Cardiac muscle cell (in vitro differentiated cells and primary cell): ENCODE data around the gene GPATCH2. TPM values are rescaled to one million over a fixed set of nuclear protein-coding genes. Genes with fewer than 3 reads are reported as not detected.

Source experiments
- DNase-seq, 2 donors: peaks; one replicate each; pipeline versions ENCODE4 v3.0.0 to v3.0.0-alpha.2; 2010 to 2017; ENCODE audit warnings: low read depth in 1 of 2, low spot score in 1 of 2
- H3K27ac ChIP-seq: fragments of 200-600 bp; sonication (generic); 2 replicates; pipeline ENCODE4 v1.5.1; 2016
- H3K27me3 ChIP-seq: fragments of 200-600 bp; sonication (generic); 2 replicates; pipeline ENCODE4 v1.6.0; 2016; ENCODE audit warnings: control low read depth
- H3K36me3 ChIP-seq: fragments of 200-600 bp; sonication (generic); 2 replicates; pipeline ENCODE4 v1.5.1; 2016; ENCODE audit warnings: control low read depth
- H3K4me1 ChIP-seq: fragments of 200-600 bp; sonication (generic); 2 replicates; pipeline ENCODE4 v1.8.1; 2017; ENCODE audit warnings: low read depth, mild to moderate bottlenecking, mixed run types
- H3K4me3 ChIP-seq: fragments of 200-600 bp; sonication (generic); 2 replicates; pipeline ENCODE4 v1.5.1; 2016; ENCODE audit warnings: mild to moderate bottlenecking
- H3K9me3 ChIP-seq: fragments of 200-600 bp; sonication (generic); 2 replicates; pipeline ENCODE4 v1.5.1; 2017; ENCODE audit warnings: low read depth, mild to moderate bottlenecking, control low read depth
- CTCF ChIP-seq: IDR thresholded peaks from 2 replicates; pipeline ENCODE4 v1.5.1; 2012; ENCODE audit warnings: low read depth, mild to moderate bottlenecking, low read length
- polyA plus RNA-seq: library from polyadenylated mRNA; unstranded; fragments of >200 nt; fragmentation: Nextera tagmentation; extraction: Ambion mirVana; gene quantifications from 2 replicates; pipeline ENCODE4 v1.2.1, GENCODE V29; 2016
- total RNA-seq: library from RNA; depleted of rRNA; stranded (reverse); fragments of >200 nt; gene quantifications from 2 replicates; pipeline ENCODE4 v1.2.3, GENCODE V29; 2016

Gene GPATCH2
- total and polyA plus RNA-seq, 2 experiments from 2014 or later: 9.8 to 16.7 TPM

GRCh38 chr1:217622042-217622441 lies 8.8 kb downstream of the GPATCH2 start:
- Histone ChIP-seq H3K27ac (no peak overlapping the region), H3K4me3 (no peak overlapping the region), H3K9me3 (no peaks in the 10 kb centered on the region), H3K27me3 (no peaks in the 10 kb centered on the region), H3K36me3 (peaks cover 10% of the 10 kb centered on the region), H3K4me1 (no peaks in the 10 kb centered on the region)
- no peak for TF ChIP-seq CTCF
- no peak for DNase-seq

GRCh38 chr1:217620814-217621213 lies 10.1 kb downstream of the GPATCH2 start:
- DNase-seq: no peak
- H3K36me3 ChIP-seq: peaks cover 10% of the 10 kb centered on the region
- no peaks in the 10 kb centered on the region for H3K27me3 ChIP-seq
- H3K27ac ChIP-seq: no peak overlapping the region
- no peak overlapping the region for H3K4me3 ChIP-seq
- H3K4me1 ChIP-seq: no peaks in the 10 kb centered on the region
- TF ChIP-seq CTCF: no peak
- no peaks in the 10 kb centered on the region for H3K9me3 ChIP-seq

- H3K9me3 ChIP-seq: no peaks in the 10 kb centered on the region
- peaks cover 10% of the 10 kb centered on the region for H3K36me3 ChIP-seq
- H3K4me1 ChIP-seq: peaks cover 10% of the 10 kb centered on the region
- H3K27ac ChIP-seq: no peak overlapping the region
- no peaks in the 10 kb centered on the region for H3K27me3 ChIP-seq
- no peak overlapping the region for H3K4me3 ChIP-seq
- no peak for TF ChIP-seq CTCF
- no peak for DNase-seq
Measured at GRCh38 chr1:217617126-217617525, 13.8 kb downstream of the GPATCH2 start.

GRCh38 chr1:217614200-217614712 lies 16.6 kb downstream of the GPATCH2 start:
- peaks cover 10% of the 10 kb centered on the region for H3K4me1 ChIP-seq
- H3K27ac ChIP-seq: no peak overlapping the region
- H3K36me3 ChIP-seq: peaks cover 9% of the 10 kb centered on the region
- no peak for TF ChIP-seq CTCF
- H3K9me3 ChIP-seq: no peaks in the 10 kb centered on the region
- no peaks in the 10 kb centered on the region for H3K27me3 ChIP-seq
- no peak overlapping the region for H3K4me3 ChIP-seq
- peak in 1 of 2 donors; percentile 16 for DNase-seq

GRCh38 chr1:217605390-217605789 lies 25.5 kb downstream of the GPATCH2 start:
- H3K36me3 ChIP-seq: peaks cover 13% of the 10 kb centered on the region
- no peaks in the 10 kb centered on the region for H3K9me3 ChIP-seq
- DNase-seq: no peak
- TF ChIP-seq CTCF: no peak
- no peaks in the 10 kb centered on the region for H3K4me1 ChIP-seq
- H3K27me3 ChIP-seq: no peaks in the 10 kb centered on the region
- H3K4me3 ChIP-seq: no peak overlapping the region
- H3K27ac ChIP-seq: no peak overlapping the region

GRCh38 chr1:217602380-217602779 lies 28.5 kb downstream of the GPATCH2 start:
- peaks cover 2% of the 10 kb centered on the region for H3K36me3 ChIP-seq

More at GRCh38 chr1:217602380-217602779, 28.5 kb downstream of the GPATCH2 start:
- Histone ChIP-seq H3K27ac (no peak overlapping the region), H3K27me3 (no peaks in the 10 kb centered on the region), H3K4me1 (no peaks in the 10 kb centered on the region), H3K9me3 (no peaks in the 10 kb centered on the region), H3K4me3 (no peak overlapping the region)
- DNase-seq: no peak
- TF ChIP-seq CTCF: no peak
